Epithelial cell of esophagus (primary cell): Measurements from ENCODE around the gene CHCHD3.

Source experiments
- DNase-seq: peaks from one replicate; pipeline ENCODE4 v3.0.0; 2010; ENCODE audit warnings: low read depth
- H3K4me3 ChIP-seq: 2 replicates; pipeline ENCODE4 v1.5.1; 2011; ENCODE audit warnings: mild to moderate bottlenecking, low read length, control low read depth
- TF ChIP-seq, protein P1 (sequence below): IDR thresholded peaks from 2 replicates; pipeline ENCODE4 v1.5.1; 2011; ENCODE audit warnings: low read depth, mild to moderate bottlenecking, low read length, control low read depth, inconsistent platforms; ENCODE audit not compliant: insufficient read depth; ENCODE audit errors: missing control alignments

The CHCHD3 gene

DNA sequence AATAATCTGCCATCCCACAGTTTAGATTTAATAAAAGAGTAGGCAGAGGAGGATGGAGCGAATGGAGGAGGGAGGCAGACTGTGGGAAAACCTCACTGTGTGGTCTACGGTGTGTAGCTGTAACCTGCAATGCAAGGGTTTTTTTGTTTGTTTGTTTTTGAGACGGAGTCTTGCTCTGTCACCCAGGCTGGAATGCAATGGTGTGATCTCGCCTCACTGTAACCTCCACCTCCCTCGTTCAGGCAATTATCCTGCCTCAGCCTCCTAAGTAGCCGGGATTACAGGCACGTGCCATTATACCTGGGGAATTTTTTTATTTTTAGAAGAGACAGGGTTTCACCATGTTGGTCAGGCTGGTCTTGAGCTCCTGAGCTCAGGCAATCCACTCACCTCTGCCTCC lies 321.0 kb downstream of the CHCHD3 start:
- DNase-seq: no peak
- TF ChIP-seq, protein P1, sequence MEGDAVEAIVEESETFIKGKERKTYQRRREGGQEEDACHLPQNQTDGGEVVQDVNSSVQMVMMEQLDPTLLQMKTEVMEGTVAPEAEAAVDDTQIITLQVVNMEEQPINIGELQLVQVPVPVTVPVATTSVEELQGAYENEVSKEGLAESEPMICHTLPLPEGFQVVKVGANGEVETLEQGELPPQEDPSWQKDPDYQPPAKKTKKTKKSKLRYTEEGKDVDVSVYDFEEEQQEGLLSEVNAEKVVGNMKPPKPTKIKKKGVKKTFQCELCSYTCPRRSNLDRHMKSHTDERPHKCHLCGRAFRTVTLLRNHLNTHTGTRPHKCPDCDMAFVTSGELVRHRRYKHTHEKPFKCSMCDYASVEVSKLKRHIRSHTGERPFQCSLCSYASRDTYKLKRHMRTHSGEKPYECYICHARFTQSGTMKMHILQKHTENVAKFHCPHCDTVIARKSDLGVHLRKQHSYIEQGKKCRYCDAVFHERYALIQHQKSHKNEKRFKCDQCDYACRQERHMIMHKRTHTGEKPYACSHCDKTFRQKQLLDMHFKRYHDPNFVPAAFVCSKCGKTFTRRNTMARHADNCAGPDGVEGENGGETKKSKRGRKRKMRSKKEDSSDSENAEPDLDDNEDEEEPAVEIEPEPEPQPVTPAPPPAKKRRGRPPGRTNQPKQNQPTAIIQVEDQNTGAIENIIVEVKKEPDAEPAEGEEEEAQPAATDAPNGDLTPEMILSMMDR: no peak
- no peak overlapping the region for H3K4me3 ChIP-seq

DNA sequence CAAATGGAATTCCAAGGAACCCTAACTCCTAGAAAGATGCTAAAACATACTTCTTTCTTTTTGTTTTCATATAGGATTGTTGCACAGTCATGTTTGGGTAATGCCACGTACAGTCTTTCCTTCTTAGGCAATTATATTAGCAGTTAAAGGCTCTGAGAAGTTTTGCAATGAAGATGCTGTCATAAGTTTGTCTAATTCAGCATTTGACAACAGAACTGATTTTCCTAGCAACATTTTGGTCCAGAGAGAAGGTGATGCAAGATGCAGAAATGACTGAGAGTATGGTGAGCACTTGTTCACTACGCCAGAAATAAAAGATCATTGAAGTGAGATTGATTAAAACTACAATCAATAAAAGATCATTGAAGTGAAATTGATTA lies 321.7 kb downstream of the CHCHD3 start:
- H3K4me3 ChIP-seq: no peak overlapping the region
- TF ChIP-seq, protein P1: no peak
- DNase-seq: no peak

DNA sequence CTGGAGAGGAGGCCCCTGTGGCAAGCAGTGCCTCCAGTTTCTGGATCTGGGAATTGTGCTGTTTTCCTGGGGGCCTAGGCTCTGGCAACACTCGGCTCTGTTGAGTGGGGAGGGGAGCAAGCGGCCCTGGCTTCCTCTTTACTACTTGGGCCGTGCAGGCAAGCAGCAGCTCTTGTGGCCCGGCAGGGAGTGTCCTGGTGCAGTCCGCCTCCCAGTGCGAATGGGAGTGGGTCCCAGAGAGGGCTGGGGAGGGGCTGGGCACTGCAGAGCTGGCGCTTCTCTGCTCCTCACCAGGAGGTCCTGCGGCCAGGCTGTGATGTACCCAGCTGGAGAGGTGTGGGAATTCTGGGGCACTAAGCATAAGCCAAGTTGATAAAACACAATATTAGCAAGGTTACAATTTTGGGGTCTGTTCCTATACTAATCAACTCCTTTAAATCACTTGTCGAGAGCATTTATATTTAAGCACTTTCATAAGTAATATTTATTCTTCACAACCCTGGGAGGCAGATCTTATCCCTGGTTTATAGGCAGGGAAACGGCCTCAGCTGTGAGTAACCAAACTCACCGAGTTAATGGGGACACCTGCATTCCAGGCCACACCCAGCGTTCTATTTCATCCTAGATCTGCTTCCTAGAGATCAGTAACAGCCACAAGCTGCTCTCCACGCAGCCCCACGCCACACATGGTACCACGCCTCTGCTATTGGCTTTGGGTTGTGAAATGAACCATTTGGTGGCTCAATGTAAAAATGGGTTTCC lies 322.2 kb downstream of the CHCHD3 start:
- DNase-seq: no peak
- TF ChIP-seq, protein P1: no peak
- no peak overlapping the region for H3K4me3 ChIP-seq

DNA sequence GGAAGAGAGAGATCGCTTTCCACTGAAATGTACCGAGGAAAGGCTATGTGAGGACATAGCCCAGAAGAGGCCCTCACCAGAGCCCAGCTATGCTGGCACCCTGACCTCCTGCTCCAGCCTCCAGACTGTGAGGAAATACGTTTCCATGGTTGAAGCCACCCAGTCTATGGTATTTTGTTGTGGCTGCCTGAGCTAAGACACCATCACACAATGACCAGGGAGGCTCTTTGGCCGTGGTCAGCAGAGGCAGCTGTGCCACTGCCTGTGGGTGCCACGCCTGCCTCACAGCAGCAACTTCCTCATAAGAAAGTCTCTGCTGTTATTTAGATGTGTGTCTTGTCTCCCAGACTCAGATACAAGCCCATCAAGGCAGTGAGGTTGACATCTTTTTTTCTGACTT lies 322.9 kb downstream of the CHCHD3 start:
- H3K4me3 ChIP-seq: no peak overlapping the region
- DNase-seq: no peak
- TF ChIP-seq, protein P1: no peak

DNA sequence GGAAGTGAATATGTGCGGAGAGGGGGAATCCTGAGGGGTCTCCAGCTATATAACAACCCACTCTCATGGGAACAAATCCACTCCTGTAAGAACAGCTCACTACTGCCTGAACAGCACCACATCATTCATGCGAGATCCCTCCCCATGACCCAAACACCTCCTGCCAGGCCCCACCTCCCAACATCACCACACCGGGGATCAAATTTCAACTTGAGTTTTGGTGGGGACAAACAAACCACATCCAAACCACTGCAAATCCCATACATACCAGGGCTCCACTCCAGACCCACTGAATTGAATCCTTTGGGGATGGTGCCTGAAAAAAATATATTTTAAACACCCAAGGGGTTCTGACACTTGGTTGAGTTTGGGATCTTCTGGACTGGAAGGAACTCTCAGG lies 324.1 kb downstream of the CHCHD3 start:
- no peak overlapping the region for H3K4me3 ChIP-seq
- no peak for DNase-seq
- TF ChIP-seq, protein P1: no peak

DNA sequence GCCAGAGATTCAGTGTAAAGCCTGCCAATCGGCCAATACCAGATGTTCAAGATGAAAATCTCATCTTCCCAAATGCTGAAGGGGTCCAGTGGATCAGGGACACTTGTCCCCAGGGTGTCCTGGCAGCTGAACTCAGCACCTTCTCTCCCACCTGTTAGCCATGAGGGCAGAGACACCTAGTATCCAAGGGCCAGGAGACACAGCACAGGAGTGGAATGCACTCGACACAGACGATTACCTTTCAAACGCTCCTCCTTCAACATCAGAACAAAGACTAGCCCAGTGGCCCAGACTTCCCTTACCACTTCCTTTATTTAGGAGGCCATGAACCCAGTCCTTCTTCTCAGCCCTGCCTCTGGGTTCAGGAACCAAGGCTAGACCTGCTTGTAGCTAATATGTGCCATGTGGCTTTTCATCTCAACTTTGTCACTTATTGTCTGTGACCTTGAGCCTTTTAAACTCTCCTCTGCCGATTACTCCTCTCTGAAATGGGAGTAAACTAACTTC lies 325.4 kb downstream of the CHCHD3 start:
- DNase-seq: no peak
- TF ChIP-seq, protein P1: no peak
- no peak overlapping the region for H3K4me3 ChIP-seq
